Tibial artery (tissue), 4 donors: ENCODE data around the gene ARL1.

Experiments used
- DNase-seq, 2 donors: peaks; one replicate each; pipeline ENCODE4 v3.0.0-alpha.2; 2019
- H3K27ac ChIP-seq, 2 donors: fragments of 200-600 bp; sonication (generic) in 1 of 2; 1 replicate in 1 of 2; 2 replicates in 1 of 2; pipeline ENCODE4 v1.5.1; 2018 to 2019; ENCODE audit warnings: mild to moderate bottlenecking in 1 of 2
- H3K27me3 ChIP-seq, 2 donors: fragments of 200-600 bp; sonication (generic) in 1 of 2; one replicate each; pipeline versions ENCODE4 v1.5.1 to v1.6.0; 2016 to 2019
- H3K36me3 ChIP-seq, 3 donors: fragments of 200-600 bp; sonication (generic) in 2 of 3; one replicate each; pipeline ENCODE4 v1.5.1; 2016 to 2019; ENCODE audit warnings: mild to moderate bottlenecking in 2 of 3
- H3K4me1 ChIP-seq, 4 donors: fragments of 200-600 bp; sonication (generic) in 2 of 4; 1 replicate in 3 of 4; 2 replicates in 1 of 4; pipeline ENCODE4 v1.5.1; 2016 to 2019
- H3K4me3 ChIP-seq, 2 donors: fragments of 200-600 bp; sonication (generic) in 1 of 2; 1 replicate in 1 of 2; 2 replicates in 1 of 2; pipeline ENCODE4 v1.5.1; 2018 to 2019; ENCODE audit warnings: mild to moderate bottlenecking in 2 of 2
- H3K9me3 ChIP-seq, 3 donors: fragments of 200-600 bp; sonication (generic) in 1 of 3; one replicate each; pipeline ENCODE4 v1.5.1; 2016 to 2019
- intact Hi-C: fragments of 100-400 bp; cut with DNase I; formaldehyde crosslinking; loops from one replicate; pipeline ENCODE4 v1.15.0; 2023; ENCODE audit warnings: low total_unique reads
- TF ChIP-seq, protein P1 (sequence below), 2 experiments: fragments of 200-600 bp in 1 of 2; fragments of 450-650 bp in 1 of 2; IDR thresholded peaks; one replicate each; pipeline ENCODE4 v1.5.1; 2017 to 2019; ENCODE audit warnings: antibody characterized with exemption in 2 of 2, mild to moderate bottlenecking in 1 of 2, moderate library complexity in 1 of 2

ARL1 gene

DNA sequence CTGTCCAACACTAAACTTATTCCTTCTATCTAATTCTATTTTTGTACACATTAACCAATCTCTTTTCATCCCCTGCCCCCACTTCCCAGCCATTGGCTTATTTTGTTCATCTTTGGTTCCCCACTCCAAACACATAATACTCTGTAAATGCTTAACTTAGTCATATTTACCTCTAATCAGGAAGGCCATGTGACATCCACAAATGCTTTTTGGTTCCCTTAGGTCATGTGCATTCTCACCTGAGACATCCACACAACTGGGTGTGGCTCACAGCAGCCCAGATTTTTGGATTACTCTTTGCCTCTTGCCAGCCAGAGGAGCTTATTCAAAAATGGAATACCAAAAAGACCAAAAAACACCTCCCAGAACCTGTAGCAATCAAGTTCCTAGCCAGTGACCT is 28.4 kb downstream of the ARL1 start:
- no peak for DNase-seq
- Histone ChIP-seq H3K36me3 (peaks cover 65 to 96% (median 74%) of the 10 kb centered on the region in 3 donors), H3K4me1 (no peaks in the 10 kb centered on the region), H3K4me3 (no peak overlapping the region), H3K27ac (no peak overlapping the region), H3K9me3 (no peaks in the 10 kb centered on the region), H3K27me3 (no peaks in the 10 kb centered on the region)
- TF ChIP-seq, protein P1, sequence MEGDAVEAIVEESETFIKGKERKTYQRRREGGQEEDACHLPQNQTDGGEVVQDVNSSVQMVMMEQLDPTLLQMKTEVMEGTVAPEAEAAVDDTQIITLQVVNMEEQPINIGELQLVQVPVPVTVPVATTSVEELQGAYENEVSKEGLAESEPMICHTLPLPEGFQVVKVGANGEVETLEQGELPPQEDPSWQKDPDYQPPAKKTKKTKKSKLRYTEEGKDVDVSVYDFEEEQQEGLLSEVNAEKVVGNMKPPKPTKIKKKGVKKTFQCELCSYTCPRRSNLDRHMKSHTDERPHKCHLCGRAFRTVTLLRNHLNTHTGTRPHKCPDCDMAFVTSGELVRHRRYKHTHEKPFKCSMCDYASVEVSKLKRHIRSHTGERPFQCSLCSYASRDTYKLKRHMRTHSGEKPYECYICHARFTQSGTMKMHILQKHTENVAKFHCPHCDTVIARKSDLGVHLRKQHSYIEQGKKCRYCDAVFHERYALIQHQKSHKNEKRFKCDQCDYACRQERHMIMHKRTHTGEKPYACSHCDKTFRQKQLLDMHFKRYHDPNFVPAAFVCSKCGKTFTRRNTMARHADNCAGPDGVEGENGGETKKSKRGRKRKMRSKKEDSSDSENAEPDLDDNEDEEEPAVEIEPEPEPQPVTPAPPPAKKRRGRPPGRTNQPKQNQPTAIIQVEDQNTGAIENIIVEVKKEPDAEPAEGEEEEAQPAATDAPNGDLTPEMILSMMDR (IDR thresholded peaks at IDR 0.05), result no peak
- intact Hi-C loops, result no loop called here

DNA sequence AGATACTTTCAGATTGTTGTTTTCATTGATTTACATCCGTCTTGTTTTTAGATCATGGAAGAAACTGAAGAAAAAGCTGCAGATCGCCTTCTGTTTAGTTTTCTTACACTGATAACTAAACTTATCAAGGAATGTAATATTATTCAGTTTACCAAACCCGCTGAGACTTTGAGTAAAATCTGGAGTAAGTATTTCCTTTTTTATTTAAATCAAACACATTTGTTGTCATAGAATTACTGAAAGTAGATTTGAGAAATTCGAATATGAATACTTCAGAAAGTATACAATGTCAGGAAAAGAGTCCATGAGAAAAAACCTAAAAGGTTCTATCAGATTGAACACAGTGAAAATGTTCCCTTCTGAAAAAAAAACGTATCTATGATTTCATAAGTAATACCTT is 32.0 kb downstream of the ARL1 start:
- no peaks in the 10 kb centered on the region for H3K9me3 ChIP-seq
- TF ChIP-seq, protein P1 (IDR thresholded peaks at IDR 0.05), result no peak
- H3K27me3 ChIP-seq, result no peaks in the 10 kb centered on the region
- peaks cover 58 to 94% (median 84%) of the 10 kb centered on the region in 3 donors for H3K36me3 ChIP-seq
- no peak for DNase-seq
- no peak overlapping the region for H3K4me3 ChIP-seq
- no peak overlapping the region for H3K27ac ChIP-seq
- no peaks in the 10 kb centered on the region for H3K4me1 ChIP-seq
- intact Hi-C loops, result no loop called here

DNA sequence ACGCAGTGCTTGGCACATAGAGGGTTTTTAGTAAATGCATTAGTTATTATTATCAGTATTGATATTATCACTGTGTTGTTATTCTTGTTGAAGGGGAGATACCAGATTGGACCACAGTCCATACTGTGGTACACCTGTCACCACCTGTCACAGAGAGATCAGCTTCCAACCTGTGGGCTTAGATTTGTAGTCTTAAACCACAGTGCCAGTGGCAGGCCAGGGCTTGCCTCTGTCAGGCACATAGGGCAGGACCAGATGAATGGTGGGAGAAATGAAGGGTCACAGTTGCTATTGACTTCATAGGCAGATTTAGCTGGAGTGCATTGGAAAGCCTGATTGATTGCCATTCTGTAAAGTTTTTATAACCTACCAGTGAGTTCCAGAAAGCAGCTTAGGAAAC is 35.1 kb downstream of the ARL1 start:
- Histone ChIP-seq H3K4me3 (no peak overlapping the region), H3K36me3 (peaks cover 48 to 96% (median 86%) of the 10 kb centered on the region in 3 donors), H3K9me3 (no peaks in the 10 kb centered on the region), H3K27ac (no peak overlapping the region), H3K27me3 (no peaks in the 10 kb centered on the region), H3K4me1 (no peaks in the 10 kb centered on the region)
- TF ChIP-seq, protein P1 (IDR thresholded peaks at IDR 0.05), result no peak
- intact Hi-C loops, result loop anchor here (5.0 kb wide), 1 partner anchor 1795 kb away; no protein-coding TSS in a partner anchor
- DNase-seq, result no peak

DNA sequence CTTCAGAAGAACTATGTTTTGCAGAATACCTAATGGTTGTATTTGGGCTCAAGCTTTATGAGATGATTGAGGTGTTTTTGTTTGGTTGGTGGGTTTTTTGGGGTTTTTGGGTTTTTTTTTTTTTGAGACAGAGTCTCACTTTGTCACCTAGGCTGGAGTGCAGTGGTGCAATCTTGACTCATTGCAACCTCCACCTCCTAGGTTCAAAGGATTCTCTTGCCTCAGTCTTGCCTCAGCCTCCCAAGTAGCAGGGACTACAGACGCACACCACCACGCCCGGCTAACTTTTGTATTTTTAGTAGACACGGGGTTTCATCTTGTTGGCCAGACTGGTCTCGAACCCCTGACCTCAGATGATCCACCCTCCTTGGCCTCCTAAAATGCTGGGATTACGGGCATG is 39.6 kb downstream of the ARL1 start:
- Histone ChIP-seq H3K9me3 (no peaks in the 10 kb centered on the region), H3K4me3 (no peak overlapping the region), H3K27ac (no peak overlapping the region), H3K4me1 (no peaks in the 10 kb centered on the region), H3K27me3 (no peaks in the 10 kb centered on the region), H3K36me3 (peaks cover 58 to 100% (median 78%) of the 10 kb centered on the region in 3 donors)
- no peak for DNase-seq
- TF ChIP-seq, protein P1 (IDR thresholded peaks at IDR 0.05), result no peak
- intact Hi-C loops, result no loop called here

DNA sequence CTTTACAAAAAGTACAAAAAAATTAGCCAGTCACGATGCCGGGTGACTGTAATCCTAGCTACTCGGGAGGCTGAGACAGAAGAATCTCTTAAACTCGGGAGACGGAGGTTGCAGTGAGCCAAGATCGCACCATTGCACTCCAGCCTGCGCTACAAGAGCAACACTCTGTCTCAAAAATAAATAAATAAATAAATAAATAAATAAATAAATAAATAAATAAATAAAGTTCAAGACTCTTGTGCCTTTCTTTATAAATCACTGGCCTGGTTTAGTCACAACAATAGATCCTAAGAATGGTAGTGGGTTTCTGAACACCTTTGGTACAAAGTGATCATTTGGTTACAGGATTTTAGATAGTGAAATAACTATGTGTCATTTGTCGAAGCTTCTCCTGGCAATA is 46.1 kb downstream of the ARL1 start:
- intact Hi-C loops, result no loop called here
- TF ChIP-seq, protein P1 (IDR thresholded peaks at IDR 0.05), result no peak
- H3K27me3 ChIP-seq, result no peaks in the 10 kb centered on the region
- no peak for DNase-seq
- H3K27ac ChIP-seq, result no peak overlapping the region
- no peaks in the 10 kb centered on the region for H3K9me3 ChIP-seq
- no peaks in the 10 kb centered on the region for H3K4me1 ChIP-seq
- H3K4me3 ChIP-seq, result no peak overlapping the region
- peaks cover 45 to 97% (median 48%) of the 10 kb centered on the region in 3 donors for H3K36me3 ChIP-seq

DNA sequence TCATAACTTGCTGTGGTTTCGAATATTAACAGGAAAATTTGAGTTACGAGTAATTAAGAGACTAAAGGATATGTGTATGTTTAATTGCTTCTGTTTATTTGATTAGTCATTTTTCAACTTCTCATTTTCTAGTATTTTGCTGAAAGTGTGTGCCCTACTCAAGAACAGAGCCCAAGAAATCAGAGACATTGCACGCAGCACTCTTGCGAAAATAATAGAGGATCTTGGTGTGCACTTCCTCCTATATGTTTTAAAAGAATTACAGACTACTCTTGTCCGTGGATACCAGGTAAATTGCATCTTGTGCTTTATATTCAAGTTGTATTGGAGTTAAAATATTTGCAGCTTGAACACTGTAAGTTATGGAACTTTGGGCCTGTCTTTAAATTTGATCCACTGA is 50.8 kb downstream of the ARL1 start:
- H3K4me1 ChIP-seq, result no peaks in the 10 kb centered on the region
- no peak for DNase-seq
- no peaks in the 10 kb centered on the region for H3K27me3 ChIP-seq
- intact Hi-C loops, result no loop called here
- TF ChIP-seq, protein P1 (IDR thresholded peaks at IDR 0.05), result no peak
- peaks cover 35 to 86% (median 47%) of the 10 kb centered on the region in 3 donors for H3K36me3 ChIP-seq
- no peak overlapping the region for H3K4me3 ChIP-seq
- H3K9me3 ChIP-seq, result no peaks in the 10 kb centered on the region
- no peak overlapping the region for H3K27ac ChIP-seq
